GM12878 (cell line): ENCODE measurements around the gene GBP5. TPM values are rescaled to one million over a fixed set of nuclear protein-coding genes. Genes with fewer than 3 reads are reported as not detected.

Experiments used
- ATAC-seq: fragments of 200-7000 bp; cut with Tn5 transposase; 3 replicates; pipeline ENCODE4 v1.9.1; 2020; ENCODE audit warnings: mild to moderate bottlenecking, moderate library complexity
- BruUV-seq: library from RNA; stranded (reverse); fragments of 400-500 nt; replicated peaks from 2 replicates; lab custom pipeline; 2021; lab: Mats Ljungman, UMichigan
- CTCF ChIA-PET: fragments of 300-600 bp; sonication (Branson Sonifier 250); formaldehyde crosslinking; extraction: SDS; loops from one replicate; lab custom pipeline; 2021; ENCODE audit warnings: inconsistent platforms; lab: Yijun Ruan, JAX
- POLR2A ChIA-PET: fragments of 350-600 bp; formaldehyde crosslinking; extraction: SDS; loops from one replicate; lab custom pipeline; 2021; ENCODE audit warnings: inconsistent platforms; lab: Charles Lee
- RAD21 ChIA-PET: fragments of 300-600 bp; sonication (Branson Sonifier 250); formaldehyde crosslinking; loops from one replicate; lab custom pipeline; 2023; ENCODE audit warnings: antibody characterized with exemption; ENCODE audit not compliant: unreplicated experiment; lab: Charles Lee
- SMC1A ChIA-PET: fragments of 300-600 bp; sonication (Branson Sonifier 250); formaldehyde crosslinking; loops from one replicate; lab custom pipeline; 2023; ENCODE audit not compliant: unreplicated experiment, uncharacterized antibody; lab: Charles Lee
- DNase-seq: peaks from one replicate; pipeline ENCODE4 v3.0.0-alpha.2; 2011; ENCODE audit warnings: low read depth, low spot score
- FAIRE-seq: peaks from 3 replicates; lab custom pipeline; 2011; peaks lifted over from hg19 to GRCh38; lab: Jason Lieb, UNC
- H2AFZ ChIP-seq: 2 replicates; pipeline ENCODE4 v1.6.0; 2011; ENCODE audit warnings: low read depth, low read length, control low read depth; ENCODE audit not compliant: control insufficient read depth
- H3K27ac ChIP-seq: 2 replicates; pipeline ENCODE4 v1.5.1; 2011; ENCODE audit warnings: control low read depth; ENCODE audit not compliant: control insufficient read depth, insufficient read depth
- H3K27me3 ChIP-seq, 2 experiments: replicated peaks in 1 of 2; 2 replicates each; pipeline versions ENCODE4 v1.6.0 to v1.6.1; 2011; ENCODE audit warnings: low read length in 1 of 2; ENCODE audit not compliant: control insufficient read depth in 2 of 2, insufficient read depth in 2 of 2
- H3K36me3 ChIP-seq, 2 experiments: 2 replicates each; pipeline ENCODE4 v1.5.1; 2011; ENCODE audit warnings: low read length in 1 of 2; ENCODE audit not compliant: control insufficient read depth in 2 of 2, insufficient read depth in 2 of 2
- H3K4me1 ChIP-seq: 2 replicates; pipeline ENCODE4 v1.6.1; 2011; ENCODE audit warnings: mild to moderate bottlenecking, low read length, moderate library complexity, mixed read lengths; ENCODE audit not compliant: control insufficient read depth, insufficient read depth
- H3K4me2 ChIP-seq: 2 replicates; pipeline ENCODE4 v1.6.0; 2011; ENCODE audit warnings: control low read depth; ENCODE audit not compliant: control insufficient read depth, insufficient read depth
- H3K4me3 ChIP-seq: fragments of 200-600 bp; sonication (generic); 2 replicates; pipeline ENCODE4 v1.5.1; 2016
- H3K79me2 ChIP-seq: 2 replicates; pipeline ENCODE4 v1.6.0; 2011; ENCODE audit warnings: low read length; ENCODE audit not compliant: control insufficient read depth, insufficient read depth
- H3K9ac ChIP-seq: 2 replicates; pipeline ENCODE4 v1.8.0; 2011; ENCODE audit warnings: low read length, control low read depth, mixed read lengths; ENCODE audit not compliant: control insufficient read depth, insufficient read depth
- H3K9me3 ChIP-seq: replicated peaks from 3 replicates; pipeline ENCODE4 v1.5.1; 2011; ENCODE audit warnings: mild to moderate bottlenecking, low read length; ENCODE audit not compliant: control insufficient read depth, insufficient read depth
- H4K20me1 ChIP-seq: 2 replicates; pipeline ENCODE4 v1.6.0; 2011; ENCODE audit not compliant: control insufficient read depth, insufficient read depth
- BRCA1 ChIP-seq: IDR thresholded peaks from 2 replicates; pipeline ENCODE4 v1.6.1; 2011; ENCODE audit warnings: low read depth, low read length, improper control_type of control experiment
- MYB ChIP-seq: fragments of 150-350 bp; IDR thresholded peaks from 2 replicates; pipeline ENCODE4 v1.6.1; 2014; ENCODE audit warnings: mild to moderate bottlenecking, low read depth, low read length, borderline replicate concordance
- MYC ChIP-seq: IDR thresholded peaks from 2 replicates; pipeline ENCODE4 v1.6.1; 2011; ENCODE audit warnings: mild to moderate bottlenecking, low read length, moderate library complexity, inconsistent platforms; ENCODE audit not compliant: insufficient read depth, insufficient replicate concordance, insufficient read length, severe bottlenecking
- POLR2AphosphoS5 ChIP-seq: IDR thresholded peaks from 2 replicates; pipeline ENCODE4 v1.6.1; 2011; ENCODE audit warnings: mild to moderate bottlenecking, low read length, inconsistent platforms
- SUPT20H ChIP-seq: IDR thresholded peaks from 2 replicates; pipeline ENCODE4 v1.6.1; 2011; ENCODE audit warnings: low read depth, mild to moderate bottlenecking, low read length, moderate library complexity, borderline replicate concordance; ENCODE audit not compliant: control insufficient read depth
- ZNF217 ChIP-seq: fragments of 450-650 bp; IDR thresholded peaks from 2 replicates; pipeline ENCODE4 v1.6.1; 2017; ENCODE audit warnings: antibody characterized with exemption, mild to moderate bottlenecking
- WGBS: methylation state at CpG from one replicate; pipeline ENCODE4 v1.1.6; 2016; ENCODE audit warnings: low lambda C conversion rate; ENCODE audit not compliant: insufficient replicate concordance, insufficient coverage; ENCODE audit errors: missing lambda C conversion rate; 5-methylcytosine and 5-hydroxymethylcytosine counted together
- in situ Hi-C: fragments of 300-500 bp; cut with MboI; formaldehyde crosslinking; loops from 9 replicates; pipeline ENCODE4 v1.14.3; 2018; ENCODE audit warnings: mixed read lengths
- intact Hi-C: fragments of 100-400 bp; cut with micrococcal nuclease; formaldehyde crosslinking; loops from one replicate; pipeline ENCODE4 v1.14.2; 2022; ENCODE audit not compliant: unreplicated experiment
- polyA plus RNA-seq, 11 experiments: library from polyadenylated mRNA; depleted of rRNA in 4 of 11; unstranded in 6 of 11; stranded (reverse) in 5 of 11; fragments of >200 nt; fragmentation: Nextera tagmentation in 4 of 11; fragmentation: Illumina TruSeq in 1 of 11; extraction: Ambion mirVana in 4 of 11; extraction: Trizol in 1 of 11; gene quantifications; 1 replicate in 1 of 11; 2 replicates in 10 of 11; pipeline versions ENCODE4 v1.2.1 to v1.2.3, GENCODE V29; 2011 to 2016; ENCODE audit warnings: inconsistent platforms in 2 of 11, missing spikeins in 2 of 11, low read depth in 1 of 11
- total RNA-seq, 4 experiments: library from RNA; depleted of rRNA in 3 of 4; stranded (reverse); fragments of >200 nt in 3 of 4; fragmentation: Illumina TruSeq in 1 of 4; extraction: Trizol in 1 of 4; gene quantifications; 2 replicates each; pipeline versions ENCODE4 v1.2.1 to v1.2.3, GENCODE V29; 2013 to 2021

Gene GBP5
- total and polyA plus RNA-seq, 10 of the 15 experiments (the other 5 are each of a cell fraction or from before 2014, with no cell fraction given) = 0.17 to 1.0 (median 0.42) TPM

GRCh38 chr1:89322402-89322801, 49.7 kb upstream of the GBP5 start (continued):
- no peak for TF ChIP-seq ZNF217

DNA sequence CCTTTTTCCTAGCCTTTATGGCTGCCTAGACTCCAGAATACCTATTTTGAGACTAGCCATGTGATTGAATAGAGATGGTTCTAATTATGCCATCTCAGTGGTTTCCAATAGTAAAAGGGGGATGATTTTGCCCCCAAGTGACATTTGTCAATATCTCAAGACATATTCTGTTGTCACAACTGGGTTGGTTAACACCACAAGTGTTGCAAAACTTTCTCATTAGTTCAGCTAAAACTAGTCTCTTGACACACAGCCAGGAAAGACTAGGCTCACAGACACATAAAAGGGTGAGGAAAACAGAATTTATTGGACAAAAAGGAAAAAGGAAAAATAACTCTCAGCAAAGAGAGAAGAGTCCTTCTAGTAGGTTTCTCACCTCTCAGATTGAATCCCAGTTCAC, 39.9 kb upstream of the GBP5 start:
- no TSS peak for BruUV-seq
- no peak for DNase-seq
- ChIA-PET RAD21 (no interaction called here), POLR2A (no interaction called here), SMC1A (interaction anchor here (2.5 kb wide), 1 partner anchor 12 kb away, joined by 21 read pairs; no protein-coding TSS in a partner anchor), CTCF (no interaction called here)
- Histone ChIP-seq H3K27me3 (no peaks in the 10 kb centered on the region), H3K4me2 (no peak overlapping the region), H3K9ac (no peak overlapping the region), H3K4me3 (no peak overlapping the region), H3K36me3 (no peaks in the 10 kb centered on the region), H3K27ac (no peak overlapping the region), H4K20me1 (no peaks in the 10 kb centered on the region), H2AFZ (no peak overlapping the region), H3K4me1 (peaks cover 12% of the 10 kb centered on the region; the same call in 1 of the 2 replicates), H3K79me2 (no peaks in the 10 kb centered on the region), H3K9me3 (peaks cover 3% of the 10 kb centered on the region; the same call in 2 of the 3 replicates)
- in situ Hi-C loops = no loop called here
- FAIRE-seq = no peak
- TF ChIP-seq MYC (no peak), BRCA1 (no peak), POLR2AphosphoS5 (no peak), SUPT20H (no peak)
- no peak for ATAC-seq
- intact Hi-C loops = loop anchor here (5.0 kb wide), 1 partner anchor 45 kb away; no protein-coding TSS in a partner anchor

DNA sequence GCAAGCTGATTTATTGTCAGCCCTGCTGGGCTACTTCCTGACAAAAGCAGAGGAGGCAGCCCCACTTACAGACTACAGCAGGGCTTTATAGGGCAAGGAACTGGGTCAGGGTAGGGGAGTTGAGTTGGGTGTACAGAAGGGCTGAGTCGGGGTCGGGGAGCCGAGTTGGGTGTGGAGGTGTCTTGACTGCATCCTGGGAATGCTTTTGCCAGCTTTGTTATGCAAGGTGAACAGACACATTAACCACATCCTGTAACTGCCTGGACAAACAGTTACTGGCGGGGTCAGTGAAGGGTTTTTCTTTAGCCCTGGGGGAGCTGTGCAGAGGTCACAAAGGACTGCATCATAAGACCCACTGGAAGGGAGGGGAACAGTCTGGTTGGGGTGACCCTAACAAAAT, 39.1 kb upstream of the GBP5 start:
- WGBS = 43% methylated on average over 4 of the region's 4 CpGs
- DNase-seq = no peak
- ATAC-seq = peak; percentile 57
- RAD21 ChIA-PET = interaction anchor here (1.0 to 1.6 kb wide), 3 partner anchors 112 to 300 kb away, joined by 3 to 5 read pairs (median 3); no protein-coding TSS in a partner anchor
- Histone ChIP-seq H3K9ac (no peak overlapping the region), H3K4me3 (no peak overlapping the region), H3K36me3 (no peaks in the 10 kb centered on the region), H3K4me1 (peaks cover 12% of the 10 kb centered on the region; the same call in 1 of the 2 replicates), H4K20me1 (no peaks in the 10 kb centered on the region), H3K27ac (no peak overlapping the region), H3K79me2 (no peaks in the 10 kb centered on the region), H3K4me2 (no peak overlapping the region), H3K27me3 (no peaks in the 10 kb centered on the region), H2AFZ (peak overlapping the region; percentile 39; the same call in 1 of the 2 replicates), H3K9me3 (peaks cover 3% of the 10 kb centered on the region; the same call in 2 of the 3 replicates)
- intact Hi-C loops = loop anchor here (5.0 kb wide), 1 partner anchor 46 kb away; no protein-coding TSS in a partner anchor
- FAIRE-seq = no peak
- in situ Hi-C loops = no loop called here
- SMC1A ChIA-PET = interaction anchor here (0.9 to 3.0 kb wide), 7 partner anchors 11 to 301 kb away, joined by 3 to 21 read pairs (median 6); no protein-coding TSS in a partner anchor
- CTCF ChIA-PET = interaction anchor here (0.6 to 1.5 kb wide), 2 partner anchors 226 to 562 kb away, joined by 3 read pairs; no protein-coding TSS in a partner anchor
- TF ChIP-seq MYB = no peak
- POLR2A ChIA-PET = no interaction called here
- BruUV-seq = no TSS peak
